ENCODE data around the gene STT3B. TPM values are rescaled to one million over a fixed set of nuclear protein-coding genes. Genes with fewer than 3 reads are reported as not detected.
"Not testable (repeated sequence)": the region's sequence is repeated elsewhere in the genome, so short reads cannot be mapped to it uniquely, and the experiment has no call there.

STT3B gene
- total RNA-seq, 4 donors from 2014 or later, result 78.1 to 130 (median 94.8) TPM

GRCh38 chr3:31589228-31589627 lies 56.5 kb downstream of the STT3B start:
- 96 to 99% methylated on average over 2 of the region's 2 CpGs for WGBS, 2 donors
- no peak overlapping the region for H3K4me3 ChIP-seq
- H3K4me1 ChIP-seq, result no peaks in the 10 kb centered on the region
- DNase-seq (ENCODE audit: low spot score in 2 of 2), result no peak
- TF ChIP-seq POLR2A (IDR thresholded peaks at IDR 0.05) (no peak), CTCF (IDR thresholded peaks at IDR 0.05) (no peak), EP300 (IDR thresholded peaks at IDR 0.05) (no peak)
- H3K36me3 ChIP-seq, result peaks cover 0 to 62% (median 0%) of the 10 kb centered on the region in 3 donors
- peaks cover 0 to 35% (median 13%) of the 10 kb centered on the region in 4 donors for H3K9me3 ChIP-seq
- no peak overlapping the region for H3K27ac ChIP-seq
- no peaks in the 10 kb centered on the region for H3K27me3 ChIP-seq

- no peak overlapping the region for H3K4me3 ChIP-seq
- no peaks in the 10 kb centered on the region for H3K27me3 ChIP-seq
- 88 to 97% methylated on average over 1 of the region's 1 CpG for WGBS, 2 donors
- H3K27ac ChIP-seq, result no peak overlapping the region
- no peak for DNase-seq (ENCODE audit: low spot score in 2 of 2)
- no peaks in the 10 kb centered on the region for H3K4me1 ChIP-seq
- H3K9me3 ChIP-seq, result peaks cover 0 to 34% (median 13%) of the 10 kb centered on the region in 4 donors
- peaks cover 0 to 73% (median 0%) of the 10 kb centered on the region in 3 donors for H3K36me3 ChIP-seq
- TF ChIP-seq EP300 (IDR thresholded peaks at IDR 0.05) (no peak), CTCF (IDR thresholded peaks at IDR 0.05) (no peak)
Observed at GRCh38 chr3:31590650-31591049, 57.9 kb downstream of the STT3B start.

- TF ChIP-seq CTCF (IDR thresholded peaks at IDR 0.05) (no peak), POLR2A (IDR thresholded peaks at IDR 0.05) (no peak), EP300 (IDR thresholded peaks at IDR 0.05) (no peak)
- H3K27ac ChIP-seq, result no peak overlapping the region
- no peaks in the 10 kb centered on the region for H3K27me3 ChIP-seq
- peaks cover 0 to 76% (median 0%) of the 10 kb centered on the region in 3 donors for H3K36me3 ChIP-seq
- no peaks in the 10 kb centered on the region for H3K4me1 ChIP-seq
- no peak overlapping the region for H3K4me3 ChIP-seq
- WGBS, 2 donors, result 95 to 97% methylated on average over 2 of the region's 2 CpGs
- DNase-seq (ENCODE audit: low spot score in 2 of 2), result no peak
- H3K9me3 ChIP-seq, result peaks cover 0 to 33% (median 13%) of the 10 kb centered on the region in 4 donors
Observed at GRCh38 chr3:31592764-31593163, 60.0 kb downstream of the STT3B start.

GRCh38 chr3:31596176-31596575 lies 63.5 kb downstream of the STT3B start:
- no peak for DNase-seq (ENCODE audit: low spot score in 2 of 2)
- no peak for TF ChIP-seq EP300 (IDR thresholded peaks at IDR 0.05)
- no peak for TF ChIP-seq POLR2A (IDR thresholded peaks at IDR 0.05)
- TF ChIP-seq CTCF (IDR thresholded peaks at IDR 0.05), result no peak
- Histone ChIP-seq H3K27ac (no peak overlapping the region), H3K9me3 (peaks cover 0 to 12% (median 0%) of the 10 kb centered on the region in 4 donors), H3K27me3 (no peaks in the 10 kb centered on the region), H3K36me3 (peaks cover 0 to 45% (median 0%) of the 10 kb centered on the region in 3 donors), H3K4me3 (no peak overlapping the region), H3K4me1 (no peaks in the 10 kb centered on the region)
- 90 to 91% methylated on average over 1 of the region's 1 CpG for WGBS, 2 donors

GRCh38 chr3:31600431-31600830 lies 67.7 kb downstream of the STT3B start:
- Histone ChIP-seq H3K27ac (no peak overlapping the region), H3K27me3 (no peaks in the 10 kb centered on the region), H3K4me1 (no peaks in the 10 kb centered on the region), H3K36me3 (peaks cover 0 to 16% (median 0%) of the 10 kb centered on the region in 3 donors), H3K9me3 (no peaks in the 10 kb centered on the region), H3K4me3 (no peak overlapping the region)
- WGBS, 2 donors, result 94 to 96% methylated on average over 3 of the region's 3 CpGs
- TF ChIP-seq EP300 (IDR thresholded peaks at IDR 0.05), result no peak
- DNase-seq (ENCODE audit: low spot score in 2 of 2), result no peak

GRCh38 chr3:31605333-31605732 lies 72.6 kb downstream of the STT3B start:
- Histone ChIP-seq H3K9me3 (peaks cover 0 to 14% (median 0%) of the 10 kb centered on the region in 4 donors), H3K36me3 (peaks cover 0 to 25% (median 0%) of the 10 kb centered on the region in 3 donors)
- 83 to 86% methylated on average over 1 of the region's 1 CpG for WGBS, 2 donors
- DNase-seq (ENCODE audit: low spot score in 2 of 2); H3K27me3 ChIP-seq; H3K27ac ChIP-seq; H3K4me3 ChIP-seq; H3K4me1 ChIP-seq: not testable (repeated sequence)
